Left kidney (tissue), 1 donor: ENCODE data around the gene NUP153. TPM values are rescaled to one million over a fixed set of nuclear protein-coding genes. Genes with fewer than 3 reads are reported as not detected.

Source experiments
- polyA plus RNA-seq: library from polyadenylated mRNA; unstranded; fragments of 120-200 nt; gene quantifications from one replicate; pipeline ENCODE4 v1.2.1, GENCODE V29; 2013; ENCODE audit not compliant: insufficient read length

Gene NUP153
- polyA plus RNA-seq, 1 donor: 63.7 TPM

Other genes starting within 250 kb of the NUP153 start
- 46.1 TPM for gene FAM8A1, start 106.6 kb downstream of the NUP153 start, polyA plus RNA-seq